GM19025 (cell line): ENCODE measurements around the gene TRIP4.

ENCODE experiments used
- ATAC-seq: cut with Tn5 transposase; IDR thresholded peaks from one replicate; pipeline ENCODE4 v1.9.1; 2021; ENCODE audit warnings: mild to moderate bottlenecking, low read depth, moderate library complexity; ENCODE audit not compliant: unreplicated experiment

The TRIP4 gene

GRCh38 chr15:64443747-64444621 is 56.3 kb downstream of the TRIP4 start:
- peak; percentile 43 for ATAC-seq

DNA sequence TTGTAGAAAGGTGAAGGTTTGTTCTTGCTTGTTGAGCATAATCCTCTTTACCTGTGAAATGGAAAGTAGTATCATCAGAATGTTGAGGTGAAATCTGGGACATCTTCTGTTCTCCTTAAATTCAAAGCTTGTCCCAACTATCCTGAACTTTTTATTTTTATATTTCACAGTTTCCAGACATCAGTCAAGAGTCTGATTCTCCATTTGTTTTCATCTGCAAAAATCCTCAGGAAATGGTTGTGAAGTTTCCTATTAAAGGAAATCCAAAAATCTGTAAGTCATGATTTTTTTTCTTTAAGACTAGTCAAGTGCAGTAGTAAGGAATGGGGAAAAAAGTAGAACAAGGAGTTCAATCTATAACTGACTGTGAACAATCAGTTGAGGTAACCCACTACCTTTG is 57.2 kb downstream of the TRIP4 start:
- ATAC-seq: no peak

GRCh38 chr15:64447536-64448315 is 60.1 kb downstream of the TRIP4 start:
- no peak for ATAC-seq

DNA sequence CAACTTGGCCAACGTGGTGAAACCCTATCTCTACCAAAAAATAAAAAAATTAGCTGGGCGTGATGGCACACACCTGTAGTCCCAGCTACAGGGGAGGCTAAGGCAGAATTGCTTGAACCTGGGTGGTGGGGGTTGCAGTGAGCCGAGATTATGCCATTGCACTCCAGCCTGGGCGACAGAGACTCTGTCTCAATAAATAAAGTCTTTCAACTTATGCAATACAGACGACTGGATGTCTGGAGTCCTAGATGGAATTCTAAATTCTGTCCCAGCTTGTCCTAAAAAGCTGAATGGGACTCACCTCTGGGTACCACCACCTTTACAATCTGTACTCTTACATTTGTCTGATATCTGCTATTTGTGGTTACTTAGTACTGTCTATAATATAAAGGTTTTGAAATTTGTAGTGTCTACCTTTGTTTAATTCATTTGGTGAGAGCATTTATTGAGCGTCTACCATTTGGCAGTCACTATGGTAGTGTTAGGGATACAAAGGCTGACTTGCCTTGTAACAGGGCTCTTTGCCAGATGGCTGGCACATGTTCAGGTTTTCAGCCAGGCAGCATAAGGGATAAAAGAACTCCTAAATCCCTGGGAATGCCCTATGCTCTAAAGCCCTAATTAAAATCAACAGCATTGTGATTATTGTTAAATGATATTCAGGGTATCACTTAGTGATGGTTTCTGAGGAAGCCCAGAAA is 65.5 kb downstream of the TRIP4 start:
- no peak for ATAC-seq

DNA sequence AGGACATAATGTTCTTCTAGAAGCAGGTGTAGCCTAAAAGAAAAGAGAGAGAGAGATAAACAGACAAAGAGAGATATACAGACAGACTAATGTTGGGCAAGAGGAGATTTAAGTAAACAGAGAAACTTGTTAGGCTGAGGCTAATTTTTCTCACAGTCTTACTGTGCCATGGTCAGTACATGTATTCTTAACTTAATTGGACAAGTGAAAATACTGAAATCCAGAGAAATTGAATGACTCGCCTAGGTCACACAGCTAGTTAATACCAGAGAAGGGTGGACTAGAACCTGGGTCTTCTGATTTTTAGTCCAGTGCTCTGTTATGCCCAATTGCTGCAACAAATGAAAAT is 66.0 kb downstream of the TRIP4 start:
- no peak for ATAC-seq

DNA sequence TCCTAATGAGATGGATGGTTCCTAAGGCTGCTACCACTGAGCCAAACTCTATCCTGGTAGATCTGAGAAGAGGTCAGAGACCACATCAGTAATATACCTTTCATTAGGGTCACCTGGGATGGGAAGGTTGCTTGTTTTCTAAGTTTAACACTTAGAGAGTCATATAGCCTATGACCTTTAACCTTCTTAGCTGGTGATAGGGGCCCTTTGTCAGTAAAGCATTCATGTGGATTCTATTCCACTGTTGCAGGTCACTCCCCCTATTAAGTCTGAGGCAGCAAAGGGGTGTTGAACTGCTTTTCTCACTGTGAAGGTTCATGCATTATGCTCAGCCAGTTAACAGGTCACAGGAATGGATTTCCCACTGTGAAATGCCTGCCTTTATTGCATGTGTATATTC is 66.6 kb downstream of the TRIP4 start:
- no peak for ATAC-seq

DNA sequence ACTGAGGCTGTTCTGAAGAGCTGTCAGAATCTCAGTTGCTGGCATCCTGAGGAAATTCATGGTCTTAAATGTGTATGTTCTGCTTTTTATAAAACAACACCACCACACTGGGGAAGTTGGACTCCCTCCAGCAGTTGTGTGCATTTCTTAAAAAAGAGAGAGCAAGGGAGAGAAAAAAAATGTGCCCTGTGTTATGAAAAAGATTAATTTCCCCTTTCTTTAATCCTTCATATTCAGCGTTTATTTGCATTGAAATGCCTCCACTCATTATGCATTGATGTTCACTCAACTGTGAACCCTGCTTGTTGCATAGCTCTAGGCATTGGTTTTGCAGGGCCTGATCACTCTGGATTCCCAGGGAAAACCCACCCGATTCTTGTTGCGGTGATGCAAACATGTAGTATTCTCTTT is 68.3 kb downstream of the TRIP4 start:
- no peak for ATAC-seq

GRCh38 chr15:64456634-64457108 is 69.0 kb downstream of the TRIP4 start:
- no peak for ATAC-seq

DNA sequence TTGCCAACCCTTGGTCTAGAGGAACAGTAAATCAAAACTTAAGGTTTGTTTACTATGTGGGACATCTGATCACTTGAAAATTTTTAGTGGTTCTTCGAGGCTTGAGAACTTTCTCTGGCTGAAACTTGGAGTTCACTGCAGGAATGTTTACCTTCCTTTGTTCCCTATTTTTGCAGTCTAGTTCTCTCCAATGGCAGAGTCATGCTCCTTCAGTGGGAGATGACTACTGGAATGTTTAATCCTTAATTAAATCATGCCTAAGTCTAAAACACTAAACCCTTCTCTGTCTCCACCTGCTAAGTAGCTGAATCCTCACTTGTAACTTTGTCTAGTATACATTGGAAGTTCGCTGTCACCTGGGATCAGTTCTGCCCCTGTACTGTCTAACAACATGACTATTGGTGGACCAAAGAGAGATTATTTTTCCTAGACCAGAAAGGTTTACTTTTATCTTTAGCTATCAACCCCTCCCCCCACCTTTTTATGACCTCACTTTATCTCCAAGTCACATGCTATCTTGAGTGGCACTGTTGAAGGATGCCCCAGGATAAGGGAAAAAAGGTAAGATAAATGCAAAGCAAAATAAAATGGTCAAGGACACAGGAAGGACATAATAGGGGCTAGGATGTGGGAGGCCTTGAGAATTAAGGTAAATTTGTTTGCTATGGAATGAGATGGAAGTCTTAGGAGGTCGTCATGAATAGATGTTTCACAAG is 71.6 kb downstream of the TRIP4 start:
- no peak for ATAC-seq

- ATAC-seq: peak; percentile 46
These were observed 72.6 kb downstream of the TRIP4 start, which contains the start of gene ZNF609 for GRCh38 chr15:64460206-64460723. Gene ZNF609, plus strand, starts transcription at chr15:64460578. Its CDS starts 38,842 bp downstream, at chr15:64499420.

GRCh38 chr15:64460724-64461720 is 73.4 kb downstream of the TRIP4 start:
- ATAC-seq: peak; percentile 6

DNA sequence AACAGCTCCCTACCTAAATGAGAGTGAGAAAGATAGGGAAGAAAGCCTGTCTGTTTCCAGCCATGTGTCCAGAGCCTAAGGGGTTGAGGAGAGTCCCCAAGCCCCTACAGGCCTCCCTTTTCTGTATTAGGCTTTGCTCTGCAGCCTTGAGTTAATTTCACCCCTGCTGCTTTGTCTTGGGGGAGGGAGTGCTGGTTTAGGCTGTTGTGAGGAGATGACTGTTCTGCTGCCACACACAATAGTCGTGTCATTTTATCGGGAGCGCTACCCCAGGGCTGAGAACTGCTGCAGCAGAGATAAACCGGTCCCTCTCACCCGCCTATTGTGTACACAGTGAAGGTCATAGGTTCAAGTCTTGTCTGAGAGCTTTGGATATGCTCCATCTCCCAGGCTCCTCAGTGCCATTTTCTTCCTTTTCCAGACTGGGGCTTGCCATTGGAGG is 74.1 kb downstream of the TRIP4 start:
- no peak for ATAC-seq

DNA sequence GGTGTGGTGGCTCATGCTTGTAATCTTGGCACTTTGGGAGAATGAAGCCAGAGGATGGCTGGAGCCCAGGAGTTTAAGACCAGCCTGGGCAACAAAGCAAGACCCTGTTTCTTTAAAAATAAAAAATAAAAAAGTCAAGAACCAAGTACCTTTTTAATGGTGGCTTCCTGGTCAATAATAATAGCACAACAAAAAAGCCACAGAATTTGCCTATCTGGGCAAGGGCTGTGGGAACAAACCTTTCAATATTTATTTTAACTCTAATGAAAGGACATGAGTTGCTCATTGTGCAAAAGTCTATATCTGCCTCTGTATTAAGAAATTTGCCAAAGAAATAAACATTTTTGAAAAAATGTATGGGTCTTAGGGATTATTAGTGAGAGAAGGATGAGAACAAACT is 74.9 kb downstream of the TRIP4 start:
- ATAC-seq: no peak

GRCh38 chr15:64464276-64465005 is 76.8 kb downstream of the TRIP4 start:
- ATAC-seq: no peak

DNA sequence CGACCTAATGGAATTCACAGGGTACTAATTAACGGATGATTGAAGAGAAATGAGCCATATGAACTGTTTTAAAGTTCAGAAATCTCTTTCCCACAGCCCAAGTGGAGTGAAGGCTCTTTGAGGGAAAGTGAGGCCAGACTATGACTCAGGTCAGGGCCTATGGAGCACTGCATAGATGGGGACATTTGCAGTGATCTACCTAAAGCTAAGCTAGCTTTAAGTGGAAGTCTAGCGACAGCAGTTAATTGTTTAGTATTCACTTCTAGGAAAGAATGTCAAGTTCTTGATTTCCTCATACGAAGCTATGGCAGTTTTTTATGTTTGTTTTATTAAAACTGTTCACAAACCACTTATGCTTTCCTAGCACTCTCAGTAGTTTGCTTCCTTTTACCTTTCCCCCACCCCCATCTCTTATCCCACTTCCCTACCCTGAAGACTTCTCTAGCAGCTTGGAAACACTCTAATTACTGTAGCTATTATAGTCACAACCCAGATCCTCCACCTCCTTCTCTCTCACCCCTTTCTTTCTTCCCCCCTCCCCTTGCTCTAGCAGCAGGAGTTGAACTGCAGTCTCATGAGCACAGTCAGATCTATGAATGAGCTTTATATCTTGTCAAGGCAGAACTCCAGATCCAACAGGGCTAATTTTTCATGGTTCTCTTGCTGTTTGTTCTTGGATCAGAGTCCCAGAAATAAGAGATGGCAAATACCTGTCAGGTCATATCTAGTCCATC is 78.9 kb downstream of the TRIP4 start:
- no peak for ATAC-seq

DNA sequence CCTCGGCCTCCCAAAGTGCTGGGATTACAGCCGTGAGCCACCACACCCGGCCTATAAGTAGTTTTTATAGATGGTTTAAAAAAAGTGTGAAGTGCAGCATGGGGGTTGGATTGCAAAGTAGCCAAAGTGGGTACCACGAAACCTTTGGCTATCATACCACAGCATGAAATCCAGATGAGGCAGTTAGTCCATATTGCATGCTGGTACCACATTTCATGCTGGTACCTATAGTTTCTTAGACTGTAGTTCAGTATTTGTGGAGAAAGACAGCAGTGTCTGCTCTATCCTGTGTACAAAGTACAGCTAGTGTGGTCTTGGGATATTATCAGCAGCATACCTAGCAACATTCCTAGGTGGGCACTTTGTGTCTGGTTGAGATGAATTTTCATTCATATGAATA is 84.5 kb downstream of the TRIP4 start:
- no peak for ATAC-seq

GRCh38 chr15:64474846-64475245 is 87.2 kb downstream of the TRIP4 start:
- ATAC-seq: no peak
